Skin epidermis (tissue), 12 donors: ENCODE measurements around the gene PIP5K1A.
A peak's percentile ranks its signal among the peaks of the same experiment; 100 is the strongest.
"Not testable (repeated sequence)": the region's sequence is repeated elsewhere in the genome, so short reads cannot be mapped to it uniquely, and the experiment has no call there.

Source experiments
- H3K27ac ChIP-seq, 21 experiments: fragments of 200-600 bp; sonication (generic) in 11 of 21; one replicate each; pipeline ENCODE4 v1.5.0; 2020; ENCODE audit warnings: mild to moderate bottlenecking in 3 of 21, inconsistent platforms in 2 of 21, moderate library complexity in 2 of 21
- H3K4me3 ChIP-seq, 7 experiments: fragments of 200-600 bp; sonication (generic) in 2 of 7; one replicate each; pipeline ENCODE4 v1.5.0; 2020; ENCODE audit warnings: inconsistent platforms in 2 of 7, mild to moderate bottlenecking in 2 of 7, moderate library complexity in 1 of 7

The PIP5K1A gene

DNA sequence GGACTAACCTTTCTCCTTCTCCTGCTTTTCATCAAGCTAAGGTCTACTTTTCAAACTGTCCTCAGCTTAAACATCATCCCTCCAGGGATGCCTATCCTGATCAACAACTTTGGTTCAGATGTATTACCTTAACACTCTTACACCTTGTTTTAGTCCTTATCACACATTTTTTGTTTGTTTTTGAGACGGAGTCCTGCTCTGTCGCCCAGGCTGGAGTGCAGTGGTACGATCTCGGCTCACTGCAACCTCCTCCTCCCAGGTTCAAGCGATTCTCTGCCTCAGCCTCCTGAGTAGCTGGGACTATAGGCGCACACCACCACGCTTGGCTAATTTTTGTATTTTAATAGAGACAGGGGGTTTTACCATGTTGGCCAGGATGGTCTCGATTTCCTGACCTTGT is 9.7 kb upstream of the PIP5K1A start:
- H3K4me3 ChIP-seq: peak overlapping the region in 5 of 7 experiments; percentile 49 to 86 (median 69)
- H3K27ac ChIP-seq: peak overlapping the region in 9 of 21 experiments; percentile 78 to 94 (median 90)

- Histone ChIP-seq H3K27ac (peak within 1 kb of the TSS; percentile 8 to 94 (median 88)), H3K4me3 (peak within 1 kb of the TSS; percentile 49 to 86 (median 70))
These were observed 8.5 kb upstream of the PIP5K1A start, which contains the start of gene VPS72 for GRCh38 chr1:151189637-151190445. Gene VPS72 (minus strand): TSS chr1:151190197. CDS start chr1:151190121, 76 bp downstream.

- Histone ChIP-seq H3K4me3 (no peak overlapping the region), H3K27ac (no peak overlapping the region)
These were observed 6.3 kb upstream of the PIP5K1A start for GRCh38 chr1:151192047-151192446.

DNA sequence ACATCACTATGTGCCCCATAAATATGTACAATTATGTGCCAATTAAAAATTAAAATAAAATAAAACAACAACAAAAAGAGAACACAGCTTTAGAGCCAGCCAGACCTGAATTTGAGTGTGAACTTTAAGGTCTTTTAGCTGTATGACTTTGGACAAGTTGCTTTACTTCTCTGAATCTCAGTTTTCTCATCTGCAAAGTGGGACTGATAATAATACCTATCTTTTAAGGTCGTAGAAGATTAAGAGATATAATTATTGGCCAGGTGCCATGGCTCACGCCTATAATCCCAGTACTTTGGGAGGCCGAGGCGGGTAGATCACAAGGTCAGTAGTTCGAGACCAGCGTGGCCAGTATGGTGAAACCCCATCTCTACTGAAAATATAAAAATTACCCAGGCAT is 5.0 kb upstream of the PIP5K1A start:
- Histone ChIP-seq H3K27ac (peak overlapping the region in 1 of 21 experiments; percentile 96), H3K4me3 (no peak overlapping the region)

DNA sequence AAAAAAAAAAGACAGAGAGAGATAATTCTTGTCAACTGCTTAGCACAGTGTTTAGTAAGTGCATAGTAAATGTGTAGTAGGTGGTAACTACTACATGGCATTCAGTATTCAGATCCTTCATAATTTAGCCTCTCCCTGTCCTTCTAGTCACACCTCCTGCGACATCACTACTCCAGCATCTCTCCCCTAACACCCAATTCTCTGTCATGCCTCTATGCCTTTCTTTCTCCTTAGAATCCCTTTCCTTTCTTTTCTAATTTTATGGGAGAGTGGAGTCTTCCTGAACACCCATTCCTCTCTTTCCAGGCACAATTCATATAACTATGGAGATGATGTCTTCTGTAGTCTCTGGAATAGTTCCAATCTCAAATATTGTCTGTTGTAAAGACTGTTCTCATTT is 4.5 kb upstream of the PIP5K1A start:
- Histone ChIP-seq H3K4me3 (no peak overlapping the region), H3K27ac (peak overlapping the region in 4 of 21 experiments; percentile 77 to 97 (median 88))

- Histone ChIP-seq H3K4me3 (peak overlapping the region in 3 of 7 experiments; percentile 1 to 23 (median 6)), H3K27ac (peak overlapping the region in 19 of 21 experiments; percentile 55 to 97 (median 78))
These were observed 3.3 kb upstream of the PIP5K1A start for GRCh38 chr1:151194894-151195594.

GRCh38 chr1:151196292-151196800 is 2.0 kb upstream of the PIP5K1A start:
- peak overlapping the region in 4 of 7 experiments; percentile 1 to 23 (median 4) for H3K4me3 ChIP-seq
- H3K27ac ChIP-seq: peak overlapping the region in 20 of 21 experiments; percentile 55 to 97 (median 78)

GRCh38 chr1:151197863-151198253 is 494 bp upstream of the PIP5K1A start:
- Histone ChIP-seq H3K4me3 (peak overlapping the region; percentile 71 to 91 (median 85)), H3K27ac (peak overlapping the region in 19 of 21 experiments; percentile 32 to 97 (median 93))

GRCh38 chr1:151199873-151200581 is 1.7 kb downstream of the PIP5K1A start:
- peak overlapping the region in 20 of 21 experiments; percentile 81 to 97 (median 93) for H3K27ac ChIP-seq
- peak overlapping the region; percentile 71 to 91 (median 85) for H3K4me3 ChIP-seq

DNA sequence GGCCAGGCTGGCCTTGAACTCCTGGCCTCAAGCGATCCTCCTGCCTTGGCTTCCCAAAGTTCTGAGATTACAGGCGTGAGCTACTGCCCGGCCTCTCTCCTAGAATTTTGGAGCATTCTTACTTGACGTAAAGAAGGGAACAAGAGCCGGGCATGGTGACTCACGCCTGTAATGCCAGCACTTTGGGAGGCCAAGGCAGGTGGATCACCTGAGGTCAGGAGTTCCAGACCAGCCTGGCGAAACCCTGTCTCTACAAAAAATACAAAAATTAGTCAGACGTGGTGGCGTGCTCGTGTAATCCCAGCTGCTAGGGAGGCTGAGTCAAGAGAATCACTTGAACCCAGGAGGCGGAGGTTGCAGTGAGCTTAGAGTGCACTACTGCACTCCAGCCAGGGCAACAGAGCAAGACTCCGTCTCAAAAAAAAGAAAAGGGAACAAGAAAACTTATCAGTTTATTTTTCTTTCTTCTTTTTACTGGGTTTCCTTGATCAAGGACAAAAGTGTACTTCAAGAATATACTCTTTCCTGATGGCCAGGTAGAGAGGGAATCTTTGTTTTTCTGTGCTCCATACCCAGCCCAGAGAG is 7.1 kb downstream of the PIP5K1A start:
- H3K27ac ChIP-seq, H3K4me3 ChIP-seq: not testable (repeated sequence)

DNA sequence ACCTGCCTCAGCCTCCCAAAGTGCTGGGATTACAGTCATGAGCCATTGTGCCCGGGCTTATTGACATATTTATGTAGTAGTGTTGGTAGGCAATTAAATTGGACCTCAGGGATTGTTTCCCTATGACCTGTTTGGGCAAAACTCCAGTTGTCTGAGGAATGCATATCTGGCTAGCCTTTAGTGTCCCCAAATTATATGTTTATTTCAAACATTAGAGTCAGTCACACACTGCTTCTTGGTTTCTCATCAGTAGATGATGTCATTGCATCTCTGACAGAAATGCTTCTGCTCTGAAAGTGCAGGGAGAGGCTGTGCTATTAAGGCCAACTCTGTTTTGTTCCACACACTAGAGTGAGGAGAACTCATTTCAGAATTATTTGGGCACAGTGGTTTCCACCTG is 12.5 kb downstream of the PIP5K1A start:
- H3K27ac ChIP-seq: no peak overlapping the region
- H3K4me3 ChIP-seq: no peak overlapping the region

- Histone ChIP-seq H3K27ac (no peak overlapping the region), H3K4me3 (no peak overlapping the region)
These were observed 13.8 kb downstream of the PIP5K1A start for GRCh38 chr1:151211972-151212705.

DNA sequence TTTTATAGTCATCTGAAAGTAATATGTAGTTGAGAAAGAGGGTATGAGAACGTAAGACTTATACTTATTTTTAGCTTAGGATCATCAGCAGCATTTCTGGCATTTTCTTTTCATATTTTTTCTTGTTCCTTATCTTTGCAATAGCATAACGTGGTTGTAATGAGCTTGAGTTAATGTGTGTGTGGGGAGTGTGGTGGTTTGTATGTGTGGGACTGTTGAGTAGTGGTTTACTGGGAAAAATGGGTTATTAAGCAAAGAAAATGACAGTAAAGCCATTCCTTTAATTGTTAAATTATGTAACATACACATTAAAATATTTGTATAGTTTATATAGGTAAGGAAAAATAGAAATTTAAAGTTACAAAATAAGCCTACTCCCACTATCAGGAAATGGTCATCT is 15.2 kb downstream of the PIP5K1A start:
- no peak overlapping the region for H3K4me3 ChIP-seq
- H3K27ac ChIP-seq: no peak overlapping the region

GRCh38 chr1:151221616-151222015 is 23.3 kb downstream of the PIP5K1A start:
- Histone ChIP-seq H3K4me3 (no peak overlapping the region), H3K27ac (no peak overlapping the region)

DNA sequence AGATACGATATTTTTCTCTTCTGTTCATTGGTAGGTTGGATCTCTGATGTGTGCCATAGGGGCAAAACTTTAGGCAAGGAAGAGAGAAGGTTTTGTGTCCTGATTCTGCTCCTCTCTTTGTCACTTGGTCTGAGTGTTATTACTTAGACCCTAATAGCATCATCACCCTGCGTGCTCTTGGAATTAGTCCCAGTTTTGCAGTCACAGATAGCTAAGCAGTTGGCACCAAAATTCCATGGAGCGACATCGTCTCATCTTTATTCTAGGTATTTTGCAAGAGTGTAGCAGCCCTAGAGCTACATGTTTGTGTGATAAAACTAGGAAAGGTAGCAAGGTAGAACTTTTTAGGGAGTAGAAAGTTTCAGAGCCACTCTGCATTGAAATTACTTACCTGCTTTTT is 23.8 kb downstream of the PIP5K1A start:
- H3K27ac ChIP-seq: no peak overlapping the region
- no peak overlapping the region for H3K4me3 ChIP-seq

- Histone ChIP-seq H3K4me3 (no peak overlapping the region), H3K27ac (no peak overlapping the region)
These were observed 36.9 kb downstream of the PIP5K1A start for GRCh38 chr1:151235235-151235634.

- H3K27ac ChIP-seq: peak overlapping the region in 3 of 21 experiments; percentile 1 to 19 (median 18)
- H3K4me3 ChIP-seq: no peak overlapping the region
These were observed 39.5 kb downstream of the PIP5K1A start for GRCh38 chr1:151237678-151238466.

GRCh38 chr1:151238467-151238739 is 40.1 kb downstream of the PIP5K1A start:
- H3K27ac ChIP-seq: peak overlapping the region in 1 of 21 experiments; percentile 19
- H3K4me3 ChIP-seq: no peak overlapping the region
